NCI-H524 treated with DMSO at 0.1 percent for 48 hours (cell line): ENCODE results near the gene NR2F6.

Experiments
- DNase-seq: peaks from one replicate; lab custom pipeline; 2025; lab: John Stamatoyannopoulos, UW

NR2F6 gene

GRCh38 chr19:17237747-17238706 lies 7.7 kb downstream of the NR2F6 start:
- DNase-seq = no peak

- no peak for DNase-seq
These were observed 8.7 kb downstream of the NR2F6 start for GRCh38 chr19:17236811-17237543.

GRCh38 chr19:17235971-17236777 lies 9.5 kb downstream of the NR2F6 start:
- DNase-seq = no peak

GRCh38 chr19:17235300-17235970 lies 10.3 kb downstream of the NR2F6 start:
- no peak for DNase-seq

- DNase-seq = no peak
These were observed 10.8 kb downstream of the NR2F6 start for GRCh38 chr19:17234911-17235299.

GRCh38 chr19:17232258-17232657 lies 13.5 kb downstream of the NR2F6 start:
- no peak for DNase-seq

GRCh38 chr19:17229890-17230289 lies 15.8 kb downstream of the NR2F6 start:
- no peak for DNase-seq

GRCh38 chr19:17227798-17228367 lies 17.8 kb downstream of the NR2F6 start:
- DNase-seq = no peak

- DNase-seq = peak; percentile 98
These were observed 19.5 kb downstream of the NR2F6 start, which contains the start of gene OCEL1 for GRCh38 chr19:17226002-17226933. Gene OCEL1 (plus strand): TSS chr19:17226226. CDS start chr19:17226248, 22 bp downstream.

- DNase-seq = no peak
These were observed 20.7 kb downstream of the NR2F6 start for GRCh38 chr19:17225053-17225452.

- no peak for DNase-seq
These were observed 25.4 kb downstream of the NR2F6 start for GRCh38 chr19:17220207-17220758.

- no peak for DNase-seq
These were observed 26.4 kb downstream of the NR2F6 start for GRCh38 chr19:17219286-17219685.

- DNase-seq = no peak
These were observed 29.6 kb downstream of the NR2F6 start for GRCh38 chr19:17216058-17216670.

- peak; percentile 83 for DNase-seq
These were observed 30.4 kb downstream of the NR2F6 start, which contains the start of gene USE1 for GRCh38 chr19:17215127-17215971. Gene USE1 (plus strand): TSS chr19:17215357. CDS start chr19:17215406, 49 bp downstream.

- DNase-seq = no peak
These were observed 31.1 kb downstream of the NR2F6 start for GRCh38 chr19:17214508-17215126.

GRCh38 chr19:17213334-17213733 lies 32.4 kb downstream of the NR2F6 start:
- no peak for DNase-seq

- no peak for DNase-seq
These were observed 33.9 kb downstream of the NR2F6 start for GRCh38 chr19:17211547-17212446.
